T-helper 9 cell (primary cell): ENCODE results near the gene AKR1C4.
"Not testable (repeated sequence)": the region's sequence is repeated elsewhere in the genome, so short reads cannot be mapped to it uniquely, and the experiment has no call there.

Experiments
- DNase-seq: peaks from one replicate; pipeline ENCODE4 v3.0.0-alpha.2; 2020
- total RNA-seq, 2 donors: gene quantifications; one replicate each; lab custom pipeline; 2026; lab: John Stamatoyannopoulos, UW

AKR1C4 gene
- 0 reads per million in 2 donors for total RNA-seq

- DNase-seq: no peak
These were observed at the start of gene AKR1C4 for GRCh38 chr10:5196702-5197113. Gene AKR1C4 (plus strand): TSS chr10:5196837. CDS start chr10:5196868, 31 bp downstream.

- no peak for DNase-seq
These were observed 49.8 kb upstream of the AKR1C4 start for GRCh38 chr10:5146920-5147254.

GRCh38 chr10:5147255-5147980 lies 49.2 kb upstream of the AKR1C4 start:
- DNase-seq: no peak

GRCh38 chr10:5147981-5148677 lies 48.5 kb upstream of the AKR1C4 start:
- DNase-seq: no peak

- DNase-seq: no peak
These were observed 48.0 kb upstream of the AKR1C4 start for GRCh38 chr10:5148678-5149032.

- no peak for DNase-seq
These were observed 45.6 kb upstream of the AKR1C4 start for GRCh38 chr10:5151076-5151475.

GRCh38 chr10:5155951-5156350 lies 40.7 kb upstream of the AKR1C4 start:
- no peak for DNase-seq

- no peak for DNase-seq
These were observed 39.1 kb upstream of the AKR1C4 start for GRCh38 chr10:5157501-5157900.

GRCh38 chr10:5159126-5159525 lies 37.5 kb upstream of the AKR1C4 start:
- no peak for DNase-seq

GRCh38 chr10:5163487-5163886 lies 33.1 kb upstream of the AKR1C4 start:
- DNase-seq: no peak

GRCh38 chr10:5165738-5166137 lies 30.9 kb upstream of the AKR1C4 start:
- no peak for DNase-seq

GRCh38 chr10:5168897-5169420 lies 27.7 kb upstream of the AKR1C4 start:
- no peak for DNase-seq

GRCh38 chr10:5175581-5175980 lies 21.1 kb upstream of the AKR1C4 start:
- DNase-seq: not testable (repeated sequence)

- not testable (repeated sequence) for DNase-seq
These were observed 16.1 kb upstream of the AKR1C4 start for GRCh38 chr10:5180503-5180902.

GRCh38 chr10:5183923-5184322 lies 12.7 kb upstream of the AKR1C4 start:
- no peak for DNase-seq

- no peak for DNase-seq
These were observed 11.5 kb upstream of the AKR1C4 start, which contains the start of gene AKR1C8 for GRCh38 chr10:5184987-5185775. Gene AKR1C8 (minus strand): TSS chr10:5185150. CDS start chr10:5185104, 46 bp downstream.

GRCh38 chr10:5187867-5188266 lies 8.8 kb upstream of the AKR1C4 start:
- no peak for DNase-seq

- no peak for DNase-seq
These were observed 8.3 kb upstream of the AKR1C4 start for GRCh38 chr10:5188358-5188757.

GRCh38 chr10:5194431-5194830 lies 2.2 kb upstream of the AKR1C4 start:
- no peak for DNase-seq

GRCh38 chr10:5195727-5196374 lies 786 bp upstream of the AKR1C4 start:
- DNase-seq: no peak

- no peak for DNase-seq
These were observed 1.7 kb downstream of the AKR1C4 start for GRCh38 chr10:5198386-5198785.

GRCh38 chr10:5199398-5199797 lies 2.8 kb downstream of the AKR1C4 start:
- DNase-seq: no peak

- DNase-seq: no peak
These were observed 10.2 kb downstream of the AKR1C4 start for GRCh38 chr10:5206799-5207198.
